DND-41 (cell line): Measurements from ENCODE around the gene TST.

Experiments
- CTCF ChIP-seq: IDR thresholded peaks from 2 replicates; pipeline ENCODE4 v1.5.1; 2012; ENCODE audit warnings: borderline replicate concordance, low read length, moderate library complexity, mild to moderate bottlenecking; ENCODE audit not compliant: poor library complexity, severe bottlenecking; ENCODE audit errors: extremely low read depth
- EZH2 ChIP-seq: IDR thresholded peaks from 3 replicates; pipeline ENCODE4 v1.6.1; 2012; ENCODE audit warnings: borderline replicate concordance, low read depth, mild to moderate bottlenecking, moderate library complexity, low read length, inconsistent platforms; ENCODE audit not compliant: severe bottlenecking

- no peak for TF ChIP-seq CTCF
- no peak for TF ChIP-seq EZH2
Measured at GRCh38 chr22:37061611-37062375, 42.5 kb upstream of the TST start.
